Tibial artery (tissue), 4 donors: Measurements from ENCODE around the gene ZP4.
"Not testable (repeated sequence)": the region's sequence is repeated elsewhere in the genome, so short reads cannot be mapped to it uniquely, and the experiment has no call there.

Experiments
- DNase-seq, 2 donors: peaks; one replicate each; pipeline ENCODE4 v3.0.0-alpha.2; 2019
- H3K27ac ChIP-seq, 2 donors: fragments of 200-600 bp; sonication (generic) in 1 of 2; 1 replicate in 1 of 2; 2 replicates in 1 of 2; pipeline ENCODE4 v1.5.1; 2018 to 2019; ENCODE audit warnings: mild to moderate bottlenecking in 1 of 2
- H3K27me3 ChIP-seq, 2 donors: fragments of 200-600 bp; sonication (generic) in 1 of 2; one replicate each; pipeline versions ENCODE4 v1.5.1 to v1.6.0; 2016 to 2019
- H3K36me3 ChIP-seq, 3 donors: fragments of 200-600 bp; sonication (generic) in 2 of 3; one replicate each; pipeline ENCODE4 v1.5.1; 2016 to 2019; ENCODE audit warnings: mild to moderate bottlenecking in 2 of 3
- H3K4me1 ChIP-seq, 4 donors: fragments of 200-600 bp; sonication (generic) in 2 of 4; 1 replicate in 3 of 4; 2 replicates in 1 of 4; pipeline ENCODE4 v1.5.1; 2016 to 2019
- H3K4me3 ChIP-seq, 2 donors: fragments of 200-600 bp; sonication (generic) in 1 of 2; 1 replicate in 1 of 2; 2 replicates in 1 of 2; pipeline ENCODE4 v1.5.1; 2018 to 2019; ENCODE audit warnings: mild to moderate bottlenecking in 2 of 2
- H3K9me3 ChIP-seq, 3 donors: fragments of 200-600 bp; sonication (generic) in 1 of 3; one replicate each; pipeline ENCODE4 v1.5.1; 2016 to 2019
- intact Hi-C: fragments of 100-400 bp; cut with DNase I; formaldehyde crosslinking; loops from one replicate; pipeline ENCODE4 v1.15.0; 2023; ENCODE audit warnings: low total_unique reads
- TF ChIP-seq, protein P1 (sequence below), 2 experiments: fragments of 200-600 bp in 1 of 2; fragments of 450-650 bp in 1 of 2; IDR thresholded peaks; one replicate each; pipeline ENCODE4 v1.5.1; 2017 to 2019; ENCODE audit warnings: antibody characterized with exemption in 2 of 2, mild to moderate bottlenecking in 1 of 2, moderate library complexity in 1 of 2

ZP4 gene

DNA sequence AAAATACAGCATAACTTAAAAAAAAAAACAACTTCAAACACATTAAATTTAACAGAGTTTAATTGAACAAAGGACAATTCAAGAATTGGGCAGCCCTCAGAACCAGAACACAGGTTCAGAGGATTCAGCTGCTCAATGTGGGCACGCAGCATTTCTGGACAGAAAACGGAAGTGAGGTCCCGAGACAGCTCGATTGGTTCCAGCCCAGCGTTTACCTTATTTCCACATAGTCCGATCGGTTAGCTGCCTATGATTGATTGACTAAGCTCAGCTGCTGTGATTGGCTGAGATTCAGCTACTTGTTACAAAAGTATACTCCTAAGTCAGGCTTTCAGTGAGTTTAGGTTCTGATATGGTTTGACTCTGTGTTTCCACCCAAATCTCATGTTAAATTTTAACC lies 33.3 kb downstream of the ZP4 start:
- H3K4me1 ChIP-seq = no peaks in the 10 kb centered on the region
- H3K27ac ChIP-seq = no peak overlapping the region
- intact Hi-C loops = no loop called here
- DNase-seq = no peak
- H3K9me3 ChIP-seq = no peaks in the 10 kb centered on the region
- TF ChIP-seq, protein P1, sequence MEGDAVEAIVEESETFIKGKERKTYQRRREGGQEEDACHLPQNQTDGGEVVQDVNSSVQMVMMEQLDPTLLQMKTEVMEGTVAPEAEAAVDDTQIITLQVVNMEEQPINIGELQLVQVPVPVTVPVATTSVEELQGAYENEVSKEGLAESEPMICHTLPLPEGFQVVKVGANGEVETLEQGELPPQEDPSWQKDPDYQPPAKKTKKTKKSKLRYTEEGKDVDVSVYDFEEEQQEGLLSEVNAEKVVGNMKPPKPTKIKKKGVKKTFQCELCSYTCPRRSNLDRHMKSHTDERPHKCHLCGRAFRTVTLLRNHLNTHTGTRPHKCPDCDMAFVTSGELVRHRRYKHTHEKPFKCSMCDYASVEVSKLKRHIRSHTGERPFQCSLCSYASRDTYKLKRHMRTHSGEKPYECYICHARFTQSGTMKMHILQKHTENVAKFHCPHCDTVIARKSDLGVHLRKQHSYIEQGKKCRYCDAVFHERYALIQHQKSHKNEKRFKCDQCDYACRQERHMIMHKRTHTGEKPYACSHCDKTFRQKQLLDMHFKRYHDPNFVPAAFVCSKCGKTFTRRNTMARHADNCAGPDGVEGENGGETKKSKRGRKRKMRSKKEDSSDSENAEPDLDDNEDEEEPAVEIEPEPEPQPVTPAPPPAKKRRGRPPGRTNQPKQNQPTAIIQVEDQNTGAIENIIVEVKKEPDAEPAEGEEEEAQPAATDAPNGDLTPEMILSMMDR (IDR thresholded peaks at IDR 0.05) = no peak
- peaks cover 0 to 3% of the 10 kb centered on the region in 2 donors for H3K27me3 ChIP-seq
- no peaks in the 10 kb centered on the region for H3K36me3 ChIP-seq
- H3K4me3 ChIP-seq = no peak overlapping the region

DNA sequence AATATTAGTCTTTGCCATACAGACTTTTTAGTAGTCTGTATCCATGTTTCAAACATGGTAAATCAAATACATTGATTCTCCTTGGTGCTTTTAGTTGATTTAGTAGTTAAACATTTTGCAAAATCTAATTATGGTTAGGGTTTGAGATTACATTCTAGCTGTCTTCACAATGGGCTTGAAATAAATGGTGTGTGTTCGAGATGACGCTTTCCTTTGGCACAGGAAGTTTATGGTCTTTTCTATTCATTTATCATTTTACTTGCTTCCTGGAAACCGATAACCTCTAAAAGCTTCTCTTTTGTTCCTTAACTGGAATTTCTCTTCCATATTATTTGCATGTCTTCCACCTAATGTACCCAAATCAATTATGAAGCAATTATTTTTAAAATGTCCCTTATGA lies 38.4 kb downstream of the ZP4 start:
- no peaks in the 10 kb centered on the region for H3K9me3 ChIP-seq
- no peak overlapping the region for H3K27ac ChIP-seq
- DNase-seq = no peak
- no peaks in the 10 kb centered on the region for H3K27me3 ChIP-seq
- TF ChIP-seq, protein P1 (IDR thresholded peaks at IDR 0.05) = no peak
- intact Hi-C loops = no loop called here
- no peaks in the 10 kb centered on the region for H3K36me3 ChIP-seq
- no peak overlapping the region for H3K4me3 ChIP-seq
- H3K4me1 ChIP-seq = no peaks in the 10 kb centered on the region

DNA sequence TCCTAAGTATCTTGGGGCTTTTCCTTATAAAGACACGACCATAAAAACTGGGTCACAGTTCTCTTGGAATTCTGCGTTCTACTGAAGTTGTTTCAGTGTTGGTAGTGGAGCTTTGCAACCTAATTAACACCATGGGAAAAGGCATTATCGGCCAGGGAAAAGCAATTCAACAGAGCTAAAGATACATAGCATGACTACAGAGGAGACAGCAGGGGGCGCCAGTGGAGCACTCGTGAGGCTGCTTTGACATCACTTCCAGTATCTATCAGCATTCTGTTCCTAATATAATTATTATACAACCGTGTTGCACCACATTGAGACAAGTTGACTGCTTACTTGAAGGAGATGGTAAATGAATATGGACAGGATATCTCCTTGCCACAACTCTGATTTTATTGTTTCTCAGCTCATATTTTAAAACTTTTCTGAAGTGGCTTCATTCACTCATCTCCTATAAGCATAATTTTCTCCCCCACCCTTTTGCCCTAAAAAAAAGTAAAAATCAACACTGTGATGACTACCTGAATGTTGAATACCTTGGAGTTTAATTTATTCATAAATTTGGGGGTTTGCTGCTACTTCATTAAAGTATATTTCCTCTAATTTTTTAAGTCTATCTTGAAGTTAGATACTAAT lies 39.4 kb downstream of the ZP4 start:
- H3K36me3 ChIP-seq = no peaks in the 10 kb centered on the region
- H3K9me3 ChIP-seq = no peaks in the 10 kb centered on the region
- no peak overlapping the region for H3K27ac ChIP-seq
- intact Hi-C loops = no loop called here
- no peaks in the 10 kb centered on the region for H3K4me1 ChIP-seq
- H3K4me3 ChIP-seq = no peak overlapping the region
- DNase-seq = no peak
- TF ChIP-seq, protein P1 (IDR thresholded peaks at IDR 0.05) = peak; percentile 6 to 13
- no peaks in the 10 kb centered on the region for H3K27me3 ChIP-seq

DNA sequence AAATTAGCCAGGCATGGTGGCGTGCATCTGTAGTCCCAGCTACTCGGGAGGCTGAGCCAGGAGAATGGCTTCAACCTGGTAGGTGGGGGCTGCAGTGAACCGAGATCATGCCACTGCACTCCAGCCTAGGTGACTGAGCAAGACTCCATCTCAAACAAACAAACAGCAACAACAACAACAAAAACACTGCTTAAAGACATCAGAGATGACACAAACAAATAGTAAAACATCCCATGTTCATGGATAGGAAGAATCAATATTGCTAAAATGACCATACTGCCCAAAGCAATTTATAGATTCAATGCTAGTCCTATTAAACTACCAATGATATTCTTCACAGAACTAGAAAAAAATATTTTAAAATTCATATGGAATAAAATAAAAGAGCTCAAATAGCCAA lies 47.2 kb downstream of the ZP4 start:
- H3K4me3 ChIP-seq, H3K36me3 ChIP-seq, DNase-seq, intact Hi-C loops, H3K4me1 ChIP-seq, H3K27me3 ChIP-seq, H3K27ac ChIP-seq: not testable (repeated sequence)
- H3K9me3 ChIP-seq = peaks cover 0 to 11% (median 7%) of the 10 kb centered on the region in 3 donors

DNA sequence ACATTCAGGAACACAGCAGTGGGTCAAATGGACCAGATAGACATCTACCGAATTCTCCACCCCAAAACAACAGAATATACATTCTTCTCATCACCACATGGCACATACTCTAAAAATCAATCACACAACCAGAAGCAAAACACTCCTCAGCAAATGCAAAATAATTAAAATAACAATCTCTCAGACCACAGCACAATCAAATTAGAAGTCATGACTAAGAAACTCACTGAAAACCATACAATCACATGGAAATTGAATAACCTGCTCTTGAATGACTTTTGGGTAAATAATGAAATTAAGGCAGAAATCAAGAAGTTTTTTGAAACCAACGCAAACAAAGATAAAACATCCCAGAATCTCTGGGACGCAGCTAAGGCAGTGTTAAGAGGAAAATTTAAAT lies 49.2 kb downstream of the ZP4 start:
- H3K4me3 ChIP-seq = no peak overlapping the region
- H3K27ac ChIP-seq = no peak overlapping the region
- H3K36me3 ChIP-seq = no peaks in the 10 kb centered on the region
- H3K4me1 ChIP-seq = no peaks in the 10 kb centered on the region
- no peak for DNase-seq
- intact Hi-C loops = no loop called here
- TF ChIP-seq, protein P1 (IDR thresholded peaks at IDR 0.05) = no peak
- no peaks in the 10 kb centered on the region for H3K27me3 ChIP-seq
- peaks cover 0 to 11% (median 7%) of the 10 kb centered on the region in 3 donors for H3K9me3 ChIP-seq

DNA sequence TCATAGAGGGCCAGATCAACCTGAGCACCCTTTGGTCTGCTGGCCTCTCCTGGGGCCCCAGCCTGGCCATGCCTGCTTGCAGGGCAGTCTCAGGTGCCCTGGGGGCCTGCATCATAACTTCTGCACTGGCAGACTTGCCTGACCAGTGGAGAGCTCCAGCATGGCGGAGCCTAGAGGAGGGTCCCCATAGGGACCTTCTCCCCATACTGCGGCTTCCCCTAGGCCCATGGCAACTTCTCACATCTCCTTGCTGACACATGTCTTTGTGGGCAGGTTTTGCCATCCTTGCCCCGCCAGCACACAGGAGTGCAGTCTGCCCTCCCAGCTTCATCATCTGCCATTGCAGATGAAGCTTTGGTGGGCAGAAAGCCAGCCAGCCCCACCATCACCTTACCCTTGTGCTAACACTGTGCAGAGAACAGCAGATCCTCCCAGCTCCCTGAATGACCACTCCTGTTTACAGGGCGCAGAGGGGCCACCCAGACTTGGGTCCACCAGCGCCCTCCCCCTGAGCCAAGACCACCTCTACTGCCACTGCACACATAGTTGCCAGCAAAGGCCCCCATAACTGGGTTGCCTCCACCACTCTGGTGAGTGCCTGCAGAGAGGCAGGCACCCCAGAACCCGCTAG lies 51.7 kb downstream of the ZP4 start:
- no peak for DNase-seq
- TF ChIP-seq, protein P1 (IDR thresholded peaks at IDR 0.05) = no peak
- intact Hi-C loops = no loop called here

More for the DNA sequence above, 51.7 kb downstream of the ZP4 start:
- H3K4me1 ChIP-seq = no peaks in the 10 kb centered on the region
- no peak overlapping the region for H3K27ac ChIP-seq
- H3K9me3 ChIP-seq = peaks cover 0 to 11% (median 7%) of the 10 kb centered on the region in 3 donors
- no peaks in the 10 kb centered on the region for H3K27me3 ChIP-seq
- no peaks in the 10 kb centered on the region for H3K36me3 ChIP-seq
- H3K4me3 ChIP-seq = no peak overlapping the region
